WTC11 (cell line): Measurements from ENCODE around the gene LILRB1. TPM values are rescaled to one million over a fixed set of nuclear protein-coding genes. Genes with fewer than 3 reads are reported as not detected.

Source experiments
- ATAC-seq: fragments of 200-7000 bp; cut with Tn5 transposase; 2 replicates; pipeline ENCODE4 v1.10.0; 2021; ENCODE audit warnings: mild to moderate bottlenecking, moderate library complexity
- CTCF ChIA-PET: fragments of 300-600 bp; sonication (Branson Sonifier 250); formaldehyde crosslinking; loops from one replicate; lab custom pipeline; 2021; ENCODE audit warnings: antibody characterized with exemption; lab: Charles Lee
- POLR2A ChIA-PET: fragments of 350-600 bp; sonication (Branson Sonifier 250); formaldehyde crosslinking; loops from one replicate; lab custom pipeline; 2021; ENCODE audit warnings: antibody characterized with exemption; lab: Charles Lee
- DNase-seq: peaks from one replicate; pipeline ENCODE4 v3.0.0; 2021; ENCODE audit warnings: low spot score
- H3K27ac Mint-ChIP-seq: 2 replicates; pipeline ENCODE4 v1.8.0; 2021; ENCODE audit warnings: mixed read lengths
- H3K27me3 Mint-ChIP-seq: 2 replicates; pipeline ENCODE4 v1.8.0; 2021; ENCODE audit warnings: low read depth, mild to moderate bottlenecking, moderate library complexity, mixed read lengths
- H3K36me3 Mint-ChIP-seq: 2 replicates; pipeline ENCODE4 v1.8.0; 2021; ENCODE audit warnings: mixed read lengths
- H3K4me1 Mint-ChIP-seq: 2 replicates; pipeline ENCODE4 v1.8.0; 2022; ENCODE audit warnings: mixed read lengths
- H3K4me3 Mint-ChIP-seq: 2 replicates; pipeline ENCODE4 v1.8.0; 2021; ENCODE audit warnings: mild to moderate bottlenecking, moderate library complexity, mixed read lengths
- H3K9me3 Mint-ChIP-seq: 2 replicates; pipeline ENCODE4 v1.8.0; 2021; ENCODE audit warnings: mixed read lengths
- CBFB ChIP-seq: sonication (generic); formaldehyde crosslinking; IDR thresholded peaks from 2 replicates; pipeline ENCODE4 v1.8.1; 2022; ENCODE audit warnings: mild to moderate bottlenecking, low read depth, missing genetic modification reagents
- MYBL2 ChIP-seq: sonication (generic); formaldehyde crosslinking; IDR thresholded peaks from 2 replicates; pipeline ENCODE4 v1.8.1; 2023; ENCODE audit warnings: mild to moderate bottlenecking, moderate library complexity, missing genetic modification reagents
- NFE2L1 ChIP-seq: sonication (generic); formaldehyde crosslinking; IDR thresholded peaks from 2 replicates; pipeline ENCODE4 v1.8.1; 2023; ENCODE audit warnings: missing genetic modification reagents
- RORB ChIP-seq: fragments of 250-450 bp; sonication (Bioruptor Pico); IDR thresholded peaks from 2 replicates; pipeline ENCODE4 v1.9.0; 2021; ENCODE audit warnings: mild to moderate bottlenecking
- SP1 ChIP-seq: sonication (generic); formaldehyde crosslinking; conservative IDR thresholded peaks from 2 replicates; pipeline ENCODE4 v1.8.1; 2022; ENCODE audit warnings: missing genetic modification reagents
- TP53 ChIP-seq: sonication (generic); formaldehyde crosslinking; IDR thresholded peaks from 2 replicates; pipeline ENCODE4 v1.8.1; 2023; ENCODE audit warnings: mild to moderate bottlenecking, missing genetic modification reagents
- ZNF138 ChIP-seq: sonication (generic); formaldehyde crosslinking; conservative IDR thresholded peaks from 2 replicates; pipeline ENCODE4 v1.8.1; 2022; ENCODE audit warnings: mild to moderate bottlenecking, moderate library complexity, missing genetic modification reagents
- ZNF219 ChIP-seq: sonication (generic); formaldehyde crosslinking; IDR thresholded peaks from 2 replicates; pipeline ENCODE4 v1.8.0; 2023; ENCODE audit warnings: missing genetic modification reagents, mild to moderate bottlenecking, borderline replicate concordance
- total RNA-seq: library from RNA; stranded (reverse); gene quantifications from 3 replicates; pipeline ENCODE4 v1.2.3, GENCODE V29; 2021
- TF ChIP-seq, protein P1 (sequence below): fragments of 250-450 bp; sonication (Bioruptor Pico); IDR thresholded peaks from 2 replicates; pipeline ENCODE4 v2.1.2; 2022; ENCODE audit warnings: mild to moderate bottlenecking, moderate library complexity
- TF ChIP-seq, protein P2 (sequence below): sonication (generic); formaldehyde crosslinking; IDR thresholded peaks from 2 replicates; pipeline ENCODE4 v1.8.0; 2023; ENCODE audit warnings: missing genetic modification reagents, mild to moderate bottlenecking, borderline replicate concordance
- TF ChIP-seq, protein P3 (sequence below): sonication (generic); formaldehyde crosslinking; conservative IDR thresholded peaks from 2 replicates; pipeline ENCODE4 v1.8.1; 2022; ENCODE audit warnings: mild to moderate bottlenecking, missing genetic modification reagents
- TF ChIP-seq, protein P4 (sequence below): sonication (generic); formaldehyde crosslinking; IDR thresholded peaks from 2 replicates; pipeline ENCODE4 v1.8.0; 2023; ENCODE audit warnings: missing genetic modification reagents
- TF ChIP-seq, protein P5 (sequence below): sonication (generic); formaldehyde crosslinking; IDR thresholded peaks from 2 replicates; pipeline ENCODE4 v1.8.0; 2022; ENCODE audit warnings: missing genetic modification reagents

Gene LILRB1
- total RNA-seq, 1 experiment from 2014 or later: not detected

DNA sequence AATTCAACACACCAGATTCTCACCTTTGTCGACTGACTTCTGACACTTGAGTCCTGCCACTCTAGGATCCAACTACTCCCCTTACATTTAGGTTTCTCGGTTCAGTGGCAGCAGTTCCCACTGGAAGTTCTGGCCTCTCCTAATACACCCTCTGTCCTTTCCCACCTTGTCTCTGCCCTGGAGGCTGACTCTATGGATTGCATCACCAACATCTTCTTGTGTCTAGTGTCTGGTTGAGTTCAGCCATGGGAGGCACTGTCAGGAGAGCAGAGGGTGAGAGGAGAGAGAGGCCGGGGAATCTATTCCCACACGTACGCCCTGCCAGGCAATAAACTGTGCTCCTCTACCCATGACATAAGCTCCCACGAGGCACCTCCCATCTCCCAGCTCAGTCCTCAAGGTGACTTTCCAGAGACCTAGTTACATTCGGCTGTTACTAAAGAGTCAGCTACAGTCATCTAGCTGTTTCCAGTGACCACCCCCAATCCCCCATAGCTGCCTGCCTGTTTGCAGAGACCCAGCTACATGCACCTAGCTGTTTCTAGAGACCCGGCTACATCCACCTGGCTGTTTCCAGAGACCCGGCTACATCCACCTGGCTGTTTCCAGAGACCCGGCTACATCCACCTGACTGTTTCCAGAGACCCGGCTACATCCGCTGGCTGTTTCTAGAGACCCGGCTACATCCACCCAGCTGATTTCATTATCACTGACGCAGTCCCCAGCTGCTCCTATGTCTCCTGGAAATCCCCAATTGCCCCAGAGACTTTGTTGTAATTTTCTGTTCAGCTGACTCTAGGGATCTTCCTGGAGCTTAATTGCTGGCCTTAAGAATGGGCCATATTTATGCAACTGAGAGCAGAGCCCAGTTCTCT is 24.4 kb downstream of the LILRB1 start (continued):
- TF ChIP-seq, protein P1, sequence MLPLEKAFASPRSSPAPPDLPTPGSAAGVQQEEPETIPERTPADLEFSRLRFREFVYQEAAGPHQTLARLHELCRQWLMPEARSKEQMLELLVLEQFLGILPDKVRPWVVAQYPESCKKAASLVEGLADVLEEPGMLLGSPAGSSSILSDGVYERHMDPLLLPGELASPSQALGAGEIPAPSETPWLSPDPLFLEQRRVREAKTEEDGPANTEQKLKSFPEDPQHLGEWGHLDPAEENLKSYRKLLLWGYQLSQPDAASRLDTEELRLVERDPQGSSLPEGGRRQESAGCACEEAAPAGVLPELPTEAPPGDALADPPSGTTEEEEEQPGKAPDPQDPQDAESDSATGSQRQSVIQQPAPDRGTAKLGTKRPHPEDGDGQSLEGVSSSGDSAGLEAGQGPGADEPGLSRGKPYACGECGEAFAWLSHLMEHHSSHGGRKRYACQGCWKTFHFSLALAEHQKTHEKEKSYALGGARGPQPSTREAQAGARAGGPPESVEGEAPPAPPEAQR (CRISPR knock-in tag): no peak
- no peak for TF ChIP-seq CBFB
- TF ChIP-seq, protein P2, sequence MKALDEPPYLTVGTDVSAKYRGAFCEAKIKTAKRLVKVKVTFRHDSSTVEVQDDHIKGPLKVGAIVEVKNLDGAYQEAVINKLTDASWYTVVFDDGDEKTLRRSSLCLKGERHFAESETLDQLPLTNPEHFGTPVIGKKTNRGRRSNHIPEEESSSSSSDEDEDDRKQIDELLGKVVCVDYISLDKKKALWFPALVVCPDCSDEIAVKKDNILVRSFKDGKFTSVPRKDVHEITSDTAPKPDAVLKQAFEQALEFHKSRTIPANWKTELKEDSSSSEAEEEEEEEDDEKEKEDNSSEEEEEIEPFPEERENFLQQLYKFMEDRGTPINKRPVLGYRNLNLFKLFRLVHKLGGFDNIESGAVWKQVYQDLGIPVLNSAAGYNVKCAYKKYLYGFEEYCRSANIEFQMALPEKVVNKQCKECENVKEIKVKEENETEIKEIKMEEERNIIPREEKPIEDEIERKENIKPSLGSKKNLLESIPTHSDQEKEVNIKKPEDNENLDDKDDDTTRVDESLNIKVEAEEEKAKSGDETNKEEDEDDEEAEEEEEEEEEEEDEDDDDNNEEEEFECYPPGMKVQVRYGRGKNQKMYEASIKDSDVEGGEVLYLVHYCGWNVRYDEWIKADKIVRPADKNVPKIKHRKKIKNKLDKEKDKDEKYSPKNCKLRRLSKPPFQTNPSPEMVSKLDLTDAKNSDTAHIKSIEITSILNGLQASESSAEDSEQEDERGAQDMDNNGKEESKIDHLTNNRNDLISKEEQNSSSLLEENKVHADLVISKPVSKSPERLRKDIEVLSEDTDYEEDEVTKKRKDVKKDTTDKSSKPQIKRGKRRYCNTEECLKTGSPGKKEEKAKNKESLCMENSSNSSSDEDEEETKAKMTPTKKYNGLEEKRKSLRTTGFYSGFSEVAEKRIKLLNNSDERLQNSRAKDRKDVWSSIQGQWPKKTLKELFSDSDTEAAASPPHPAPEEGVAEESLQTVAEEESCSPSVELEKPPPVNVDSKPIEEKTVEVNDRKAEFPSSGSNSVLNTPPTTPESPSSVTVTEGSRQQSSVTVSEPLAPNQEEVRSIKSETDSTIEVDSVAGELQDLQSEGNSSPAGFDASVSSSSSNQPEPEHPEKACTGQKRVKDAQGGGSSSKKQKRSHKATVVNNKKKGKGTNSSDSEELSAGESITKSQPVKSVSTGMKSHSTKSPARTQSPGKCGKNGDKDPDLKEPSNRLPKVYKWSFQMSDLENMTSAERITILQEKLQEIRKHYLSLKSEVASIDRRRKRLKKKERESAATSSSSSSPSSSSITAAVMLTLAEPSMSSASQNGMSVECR: no peak

DNA sequence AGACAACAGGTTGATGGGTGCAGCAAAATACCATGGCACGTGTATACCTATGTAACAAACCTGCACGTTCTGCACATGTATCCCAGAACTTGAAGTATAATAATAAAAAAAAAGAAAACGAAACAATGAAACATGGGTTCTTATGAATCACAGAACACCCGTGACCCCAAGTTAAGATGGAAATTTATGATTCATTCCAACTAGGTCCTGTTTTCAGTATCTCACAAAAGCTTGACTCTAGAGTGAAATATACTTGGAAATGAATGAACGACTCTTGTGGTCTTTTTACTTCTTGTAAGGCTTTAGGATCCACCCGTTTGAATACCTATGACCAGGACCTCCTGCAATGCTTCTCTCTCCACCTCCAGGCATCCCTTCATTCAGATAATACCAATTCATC is 29.0 kb downstream of the LILRB1 start:
- CTCF ChIA-PET: no interaction called here
- H3K4me1 Mint-ChIP-seq: no peaks in the 10 kb centered on the region
- POLR2A ChIA-PET: no interaction called here
- no peak overlapping the region for H3K4me3 Mint-ChIP-seq
- H3K9me3 Mint-ChIP-seq: peaks cover 65% of the 10 kb centered on the region
- H3K27me3 Mint-ChIP-seq: peaks cover 17% of the 10 kb centered on the region
- no peak overlapping the region for H3K27ac Mint-ChIP-seq
- H3K36me3 Mint-ChIP-seq: peaks cover 37% of the 10 kb centered on the region
- no peak for DNase-seq
- no peak for TF ChIP-seq ZNF138
- TF ChIP-seq SP1: no peak
- ATAC-seq: no peak

DNA sequence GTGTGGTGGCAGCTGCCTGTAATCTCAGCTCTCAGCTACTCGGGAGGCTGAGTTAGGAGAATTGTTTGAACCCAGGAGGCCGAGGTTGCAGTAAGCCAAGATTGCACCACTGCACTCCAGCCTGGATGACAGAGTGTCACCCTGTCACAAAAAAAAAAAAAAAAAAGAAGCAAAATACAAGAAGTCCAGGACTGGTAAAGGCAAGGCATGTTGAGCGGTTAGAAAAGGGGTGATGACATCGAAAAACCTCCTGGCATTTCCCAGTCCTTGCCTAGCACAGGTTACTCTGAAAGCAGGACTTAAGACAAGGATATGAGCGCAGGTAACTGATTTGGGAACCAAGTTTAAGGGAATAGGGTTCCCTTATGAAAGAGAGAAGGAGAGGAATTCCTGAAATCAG is 30.0 kb downstream of the LILRB1 start:
- ATAC-seq (no peak), DNase-seq (no peak)
- no peak overlapping the region for H3K27ac Mint-ChIP-seq
- CTCF ChIA-PET: no interaction called here
- peaks cover 57% of the 10 kb centered on the region for H3K9me3 Mint-ChIP-seq
- TF ChIP-seq, protein P3, sequence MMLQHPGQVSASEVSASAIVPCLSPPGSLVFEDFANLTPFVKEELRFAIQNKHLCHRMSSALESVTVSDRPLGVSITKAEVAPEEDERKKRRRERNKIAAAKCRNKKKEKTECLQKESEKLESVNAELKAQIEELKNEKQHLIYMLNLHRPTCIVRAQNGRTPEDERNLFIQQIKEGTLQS (CRISPR knock-in tag): no peak
- TF ChIP-seq MYBL2 (CRISPR knock-in tag): no peak
- no peak for TF ChIP-seq RORB (CRISPR knock-in tag)
- TF ChIP-seq, protein P4, sequence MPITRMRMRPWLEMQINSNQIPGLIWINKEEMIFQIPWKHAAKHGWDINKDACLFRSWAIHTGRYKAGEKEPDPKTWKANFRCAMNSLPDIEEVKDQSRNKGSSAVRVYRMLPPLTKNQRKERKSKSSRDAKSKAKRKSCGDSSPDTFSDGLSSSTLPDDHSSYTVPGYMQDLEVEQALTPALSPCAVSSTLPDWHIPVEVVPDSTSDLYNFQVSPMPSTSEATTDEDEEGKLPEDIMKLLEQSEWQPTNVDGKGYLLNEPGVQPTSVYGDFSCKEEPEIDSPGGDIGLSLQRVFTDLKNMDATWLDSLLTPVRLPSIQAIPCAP (CRISPR knock-in tag): no peak
- TF ChIP-seq ZNF219 (CRISPR knock-in tag): no peak
- no peak for TF ChIP-seq TP53 (CRISPR knock-in tag)
- TF ChIP-seq, protein P5, sequence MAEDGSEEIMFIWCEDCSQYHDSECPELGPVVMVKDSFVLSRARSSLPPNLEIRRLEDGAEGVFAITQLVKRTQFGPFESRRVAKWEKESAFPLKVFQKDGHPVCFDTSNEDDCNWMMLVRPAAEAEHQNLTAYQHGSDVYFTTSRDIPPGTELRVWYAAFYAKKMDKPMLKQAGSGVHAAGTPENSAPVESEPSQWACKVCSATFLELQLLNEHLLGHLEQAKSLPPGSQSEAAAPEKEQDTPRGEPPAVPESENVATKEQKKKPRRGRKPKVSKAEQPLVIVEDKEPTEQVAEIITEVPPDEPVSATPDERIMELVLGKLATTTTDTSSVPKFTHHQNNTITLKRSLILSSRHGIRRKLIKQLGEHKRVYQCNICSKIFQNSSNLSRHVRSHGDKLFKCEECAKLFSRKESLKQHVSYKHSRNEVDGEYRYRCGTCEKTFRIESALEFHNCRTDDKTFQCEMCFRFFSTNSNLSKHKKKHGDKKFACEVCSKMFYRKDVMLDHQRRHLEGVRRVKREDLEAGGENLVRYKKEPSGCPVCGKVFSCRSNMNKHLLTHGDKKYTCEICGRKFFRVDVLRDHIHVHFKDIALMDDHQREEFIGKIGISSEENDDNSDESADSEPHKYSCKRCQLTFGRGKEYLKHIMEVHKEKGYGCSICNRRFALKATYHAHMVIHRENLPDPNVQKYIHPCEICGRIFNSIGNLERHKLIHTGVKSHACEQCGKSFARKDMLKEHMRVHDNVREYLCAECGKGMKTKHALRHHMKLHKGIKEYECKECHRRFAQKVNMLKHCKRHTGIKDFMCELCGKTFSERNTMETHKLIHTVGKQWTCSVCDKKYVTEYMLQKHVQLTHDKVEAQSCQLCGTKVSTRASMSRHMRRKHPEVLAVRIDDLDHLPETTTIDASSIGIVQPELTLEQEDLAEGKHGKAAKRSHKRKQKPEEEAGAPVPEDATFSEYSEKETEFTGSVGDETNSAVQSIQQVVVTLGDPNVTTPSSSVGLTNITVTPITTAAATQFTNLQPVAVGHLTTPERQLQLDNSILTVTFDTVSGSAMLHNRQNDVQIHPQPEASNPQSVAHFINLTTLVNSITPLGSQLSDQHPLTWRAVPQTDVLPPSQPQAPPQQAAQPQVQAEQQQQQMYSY (CRISPR knock-in tag): no peak
- TF ChIP-seq NFE2L1: no peak
- H3K36me3 Mint-ChIP-seq: peaks cover 42% of the 10 kb centered on the region
- no peak overlapping the region for H3K4me3 Mint-ChIP-seq
- POLR2A ChIA-PET: no interaction called here
- no peaks in the 10 kb centered on the region for H3K4me1 Mint-ChIP-seq
- H3K27me3 Mint-ChIP-seq: peaks cover 18% of the 10 kb centered on the region
